ENCODE measurements around the gene SLC17A7. TPM values are rescaled to one million over a fixed set of nuclear protein-coding genes. Genes with fewer than 3 reads are reported as not detected.
A peak's percentile ranks its signal among the peaks of the same experiment; 100 is the strongest.

Gene SLC17A7
- total and polyA plus RNA-seq, 9 of the 15 experiments (the other 6 are each of a cell fraction or from before 2014, with no cell fraction given): 1.1 to 15.7 (median 2.4) TPM

DNA sequence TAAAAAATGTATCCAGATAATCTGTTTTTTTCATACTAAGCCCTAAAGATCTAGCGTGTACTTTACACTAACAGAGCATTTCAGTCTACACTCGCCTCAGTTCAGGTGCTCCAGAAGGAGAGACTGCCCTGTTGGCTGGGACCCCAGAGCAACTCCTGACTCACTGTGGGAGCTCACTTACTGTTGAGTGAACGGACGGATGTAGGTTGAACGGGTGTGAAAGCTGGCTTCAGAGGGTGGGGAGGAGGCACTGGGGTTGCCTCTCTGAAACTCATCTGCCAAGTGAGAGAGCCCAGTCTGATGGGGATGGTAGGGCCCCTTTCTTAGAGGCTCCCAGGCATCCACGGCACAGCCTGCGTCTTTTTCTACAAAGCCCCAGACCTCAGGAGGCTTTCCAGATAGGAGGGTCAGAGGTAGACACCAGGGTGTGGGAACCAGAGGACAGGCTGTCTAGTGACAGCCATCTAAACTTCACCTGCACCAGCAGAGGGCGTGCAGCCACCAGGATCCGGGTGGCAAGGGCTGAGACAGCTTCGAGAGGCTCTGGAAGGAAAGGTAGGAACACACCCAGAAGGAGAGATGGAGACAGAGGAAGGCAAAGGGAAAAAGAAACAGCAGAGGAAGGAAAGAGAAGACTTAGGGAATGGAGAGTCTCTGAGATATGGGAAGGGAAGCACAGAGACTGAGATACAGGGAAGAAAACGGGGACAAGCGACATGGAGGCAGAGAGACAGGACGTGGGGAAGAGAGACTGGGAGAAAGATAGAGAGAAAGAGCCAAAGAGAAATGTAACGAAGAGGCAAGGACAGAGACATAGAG is 49.5 kb downstream of the SLC17A7 start (continued):
- TF ChIP-seq HMBOX1 (IDR thresholded peaks at IDR 0.05): no peak
- no peak for TF ChIP-seq BRD4 (IDR thresholded peaks at IDR 0.05)
- peak; percentile 99 for TF ChIP-seq HDGF (IDR thresholded peaks at IDR 0.05)
- 0 out of 2 replicates have a peak, but pooled peaks have one; percentile 45 for TF ChIP-seq HDAC2 (IDR thresholded peaks at IDR 0.05)
- TF ChIP-seq DNMT1 (IDR thresholded peaks at IDR 0.05): peak; percentile 93; the same call in 1 of the 2 replicates
- TF ChIP-seq PRPF4 (IDR thresholded peaks at IDR 0.05; ENCODE audit: insufficient read depth, low read depth, low read length, poor library complexity, severe bottlenecking): no peak
- no peak; the same call in 1 of the 2 replicates for TF ChIP-seq MTA2 (IDR thresholded peaks at IDR 0.05; ENCODE audit: low read depth)
- no peak for TF ChIP-seq SMARCC2 (IDR thresholded peaks at IDR 0.05; ENCODE audit: low read depth)
- no peak for TF ChIP-seq ZNF174 (CRISPR knock-in tag; IDR thresholded peaks at IDR 0.05)
- TF ChIP-seq LEF1 (IDR thresholded peaks at IDR 0.05): no peak
- no peak for TF ChIP-seq SAFB (IDR thresholded peaks at IDR 0.05; ENCODE audit: borderline replicate concordance, low read depth, low read length)
- no peak for TF ChIP-seq PRDM10 (IDR thresholded peaks at IDR 0.05; ENCODE audit: partially characterized antibody)
- TF ChIP-seq, protein P1, sequence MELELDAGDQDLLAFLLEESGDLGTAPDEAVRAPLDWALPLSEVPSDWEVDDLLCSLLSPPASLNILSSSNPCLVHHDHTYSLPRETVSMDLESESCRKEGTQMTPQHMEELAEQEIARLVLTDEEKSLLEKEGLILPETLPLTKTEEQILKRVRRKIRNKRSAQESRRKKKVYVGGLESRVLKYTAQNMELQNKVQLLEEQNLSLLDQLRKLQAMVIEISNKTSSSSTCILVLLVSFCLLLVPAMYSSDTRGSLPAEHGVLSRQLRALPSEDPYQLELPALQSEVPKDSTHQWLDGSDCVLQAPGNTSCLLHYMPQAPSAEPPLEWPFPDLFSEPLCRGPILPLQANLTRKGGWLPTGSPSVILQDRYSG (tag; conservative IDR thresholded peaks at IDR 0.05; ENCODE audit: low read depth): no peak
- no peak for TF ChIP-seq RBM15 (IDR thresholded peaks at IDR 0.05; ENCODE audit: insufficient read depth, low read length)
- no peak for TF ChIP-seq TAF7 (tag; IDR thresholded peaks at IDR 0.05)
- no peak for TF ChIP-seq KAT2B (IDR thresholded peaks at IDR 0.05; ENCODE audit: low read depth, low read length)
- TF ChIP-seq ATF7 (IDR thresholded peaks at IDR 0.05): peak; percentile 24
- TF ChIP-seq ZFP36 (IDR thresholded peaks at IDR 0.05; ENCODE audit: low read depth, low read length, partially characterized antibody): peak; percentile 38
- TF ChIP-seq SFPQ (IDR thresholded peaks at IDR 0.05; ENCODE audit: low read depth, low read length): no peak
- no peak for TF ChIP-seq KDM4B (IDR thresholded peaks at IDR 0.05; ENCODE audit: borderline replicate concordance in 2 of 2, low read depth in 1 of 2)
